ENCODE results near the gene TRMO. TPM values are rescaled to one million over a fixed set of nuclear protein-coding genes. Genes with fewer than 3 reads are reported as not detected.
A peak's percentile ranks its signal among the peaks of the same experiment; 100 is the strongest.

TRMO gene
- total and polyA plus RNA-seq, 2 of the 8 experiments (the other 6 are each of a cell fraction or from before 2014, with no cell fraction given) = 4.6 to 5.6 TPM

DNA sequence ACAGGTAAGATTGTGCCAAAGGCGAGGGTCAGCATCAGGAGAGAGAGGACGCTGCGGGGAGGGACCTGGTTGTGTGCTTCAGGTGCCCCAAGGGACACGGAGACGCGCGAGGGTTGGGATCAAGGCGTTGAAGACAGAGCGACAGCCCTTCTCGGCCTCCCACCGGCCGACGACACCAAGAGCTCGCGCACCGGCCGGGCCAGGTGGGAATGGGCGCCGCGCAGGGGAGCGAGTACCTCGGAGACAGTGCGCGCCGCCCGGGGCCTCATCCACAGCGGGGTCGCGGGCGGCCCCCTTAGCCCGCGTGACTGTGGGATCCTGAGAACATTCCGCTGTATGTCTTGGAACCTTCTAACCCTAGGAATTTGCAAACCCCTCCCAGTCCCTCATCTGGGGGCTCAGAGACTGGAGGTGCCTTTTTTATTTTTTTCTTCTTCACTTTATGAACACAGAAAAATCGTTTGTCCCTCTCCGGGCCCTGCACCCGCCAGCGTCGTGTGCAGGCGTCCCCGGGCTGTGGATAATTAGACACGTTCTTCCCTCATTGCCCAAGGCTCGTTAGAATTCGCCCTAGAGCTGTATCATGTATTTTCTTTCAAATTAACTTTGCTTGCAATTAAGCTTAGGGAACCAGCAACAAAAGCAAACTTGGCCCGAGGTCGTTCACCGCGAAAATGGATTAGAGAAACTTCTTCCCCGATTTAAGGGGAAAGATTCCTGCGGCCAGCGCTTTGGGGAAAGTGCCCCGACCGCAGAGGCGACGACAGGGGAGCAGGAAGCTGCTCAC, 64.5 kb downstream of the TRMO start:
- Histone ChIP-seq H4K20me1 (replicated peaks in 1 of 2; ENCODE audit: control insufficient read depth in 1 of 2, insufficient read depth in 2 of 2, low read length in 2 of 2) (peaks cover 11 to 29% of the 10 kb centered on the region in 2 experiments), H4K8ac (ENCODE audit: extremely low read depth, insufficient read depth, low read length) (no peak overlapping the region), H2AK5ac (ENCODE audit: low read depth, low read length) (no peak overlapping the region), H3K36me3 (ENCODE audit: control insufficient read depth in 2 of 4, insufficient read depth in 4 of 4, low read length in 3 of 4) (peaks cover 0 to 9% (median 0%) of the 10 kb centered on the region in 4 experiments; a peak in 1 of 8 replicates), H2BK12ac (ENCODE audit: low read depth, low read length) (no peak overlapping the region; the same call in 1 of the 2 replicates), H2BK15ac (ENCODE audit: low read length) (no peak overlapping the region), H3K4me3 (ENCODE audit: extremely low read depth in 1 of 4, insufficient read depth in 2 of 4, low read depth in 3 of 4, low read length in 4 of 4) (peak overlapping the region in 3 of 4 experiments; percentile 26 to 47 (median 40); a peak in 7 of 8 replicates), H3K9ac (replicated peaks in 1 of 4; ENCODE audit: extremely low read depth in 1 of 4, low read depth in 3 of 4, low read length in 3 of 4) (0 out of 7 replicates have a peak overlapping the region, but pooled peaks of 1 of the 4 experiments have one; percentile 16), H3K4me2 (ENCODE audit: insufficient read depth in 1 of 2, low read depth in 2 of 2, low read length in 2 of 2) (peak overlapping the region; percentile 66 to 76), H3K18ac (ENCODE audit: extremely low read depth, low read length) (no peak overlapping the region), H3K23me2 (ENCODE audit: low read depth, low read length) (peaks cover 9% of the 10 kb centered on the region; the same call in 1 of the 2 replicates), H3K79me2 (ENCODE audit: control insufficient read depth in 1 of 2, insufficient read depth in 2 of 2, low read length in 2 of 2) (no peaks in the 10 kb centered on the region), H3K23ac (ENCODE audit: insufficient read length) (no peak overlapping the region), H3K4me1 (replicated peaks in 1 of 4; ENCODE audit: control insufficient read depth in 3 of 4, insufficient read depth in 4 of 4, low read length in 3 of 4) (peaks cover 5 to 31% (median 18%) of the 10 kb centered on the region in 4 experiments), H4K91ac (replicated peaks; ENCODE audit: insufficient read length, low read length) (no peak overlapping the region), H4K5ac (ENCODE audit: insufficient read length, low read depth, low read length) (no peak overlapping the region), H3K27me3 (replicated peaks in 1 of 4; ENCODE audit: control insufficient read depth in 3 of 4, extremely low read depth in 1 of 4, insufficient read depth in 3 of 4, low read length in 3 of 4) (peaks cover 79 to 99% (median 92%) of the 10 kb centered on the region in 4 experiments), H3K9me3 (ENCODE audit: insufficient read depth in 2 of 2, low read depth in 1 of 2, low read length in 1 of 2) (no peaks in the 10 kb centered on the region), H3K14ac (ENCODE audit: insufficient read length) (no peak overlapping the region), H2BK120ac (replicated peaks; ENCODE audit: low read depth, low read length) (no peak overlapping the region), H3K79me1 (ENCODE audit: low read depth, low read length) (no peaks in the 10 kb centered on the region), H3K4ac (replicated peaks; ENCODE audit: insufficient read length, low read depth, low read length) (no peak overlapping the region), H2BK20ac (ENCODE audit: low read length) (no peak overlapping the region), H2AFZ (ENCODE audit: low read length) (no peak overlapping the region), H2BK5ac (ENCODE audit: low read depth, low read length) (no peak overlapping the region), H3K27ac (ENCODE audit: low read depth, low read length) (no peak overlapping the region), H3K56ac (replicated peaks; ENCODE audit: insufficient read length, low read depth, low read length) (no peak overlapping the region)
- ChIA-PET POLR2A (ENCODE audit: partially characterized antibody) (interaction anchor here (2.2 kb wide), 1 partner anchor 10 kb away, joined by 9 read pairs; no protein-coding TSS in a partner anchor), CTCF (ENCODE audit: partially characterized antibody) (interaction anchor here (1.6 kb wide), 1 partner anchor 23 kb away, joined by 4 read pairs; no protein-coding TSS in a partner anchor)
- FAIRE-seq = no peak
- DNase-seq (ENCODE audit: low read depth in 1 of 2, low spot score in 2 of 2) = peak in 1 of 2 experiments; percentile 54
- WGBS, 2 experiments (ENCODE audit: extremely low coverage in 1 of 2, insufficient coverage in 1 of 2, insufficient read length in 1 of 2, insufficient replicate concordance in 2 of 2, low coverage in 1 of 2, low lambda C conversion rate in 2 of 2, missing lambda C conversion rate in 1 of 2) = 2% methylated on average over 52 of the region's 54 CpGs; no CpG with 5 or more reads in 1 of the 2 experiments
- peak; percentile 99 for TF ChIP-seq SUZ12 (IDR thresholded peaks at IDR 0.05; ENCODE audit: low read length)
- TF ChIP-seq KDM4A (IDR thresholded peaks at IDR 0.05; ENCODE audit: low read depth, low read length, severe bottlenecking) = no peak
- TF ChIP-seq EZH2 (IDR thresholded peaks at IDR 0.05; ENCODE audit: low read depth, low read length, severe bottlenecking) = peak; percentile 88
- TF ChIP-seq, protein P1, sequence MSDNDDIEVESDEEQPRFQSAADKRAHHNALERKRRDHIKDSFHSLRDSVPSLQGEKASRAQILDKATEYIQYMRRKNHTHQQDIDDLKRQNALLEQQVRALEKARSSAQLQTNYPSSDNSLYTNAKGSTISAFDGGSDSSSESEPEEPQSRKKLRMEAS (IDR thresholded peaks at IDR 0.05) = no peak
- peak; percentile 81 for TF ChIP-seq RNF2 (IDR thresholded peaks at IDR 0.05; ENCODE audit: borderline replicate concordance, low read depth, low read length, missing control alignments, poor library complexity, severe bottlenecking)

All from H1 (cell line).